ENCODE data around the gene DAZAP2. TPM values are rescaled to one million over a fixed set of nuclear protein-coding genes. Genes with fewer than 3 reads are reported as not detected.

Gene DAZAP2
- total RNA-seq, 1 experiment from 2014 or later, result 57.4 TPM

DNA sequence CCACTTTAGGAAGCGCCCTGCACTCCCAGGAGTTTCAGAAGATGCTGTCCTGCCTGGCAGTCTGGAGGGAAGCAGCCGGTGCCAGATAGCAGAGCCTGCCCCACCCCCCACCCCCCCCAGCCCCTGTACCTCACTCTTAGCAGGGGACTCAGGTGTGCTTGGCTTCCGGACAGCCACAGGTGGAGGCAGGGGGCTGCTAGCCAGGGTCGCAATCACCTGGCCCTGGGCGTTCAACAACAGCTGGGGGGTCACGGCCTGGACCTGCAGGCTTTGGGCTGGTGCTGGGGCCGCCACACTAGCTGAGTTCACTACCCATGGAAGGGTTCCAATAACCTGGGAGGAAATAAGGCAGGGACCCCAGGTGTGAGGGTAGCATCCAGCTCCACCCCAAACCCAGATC is 42.8 kb upstream of the DAZAP2 start:
- Histone ChIP-seq H3K4me3 (ENCODE audit: low read length) (no peak overlapping the region), H3K27me3 (ENCODE audit: low read length) (no peaks in the 10 kb centered on the region), H3K9me3 (ENCODE audit: low read length) (no peaks in the 10 kb centered on the region), H3K4me1 (ENCODE audit: insufficient read depth, low read length) (no peaks in the 10 kb centered on the region), H2AFZ (ENCODE audit: low read length) (no peak overlapping the region), H4K20me1 (ENCODE audit: low read length) (no peaks in the 10 kb centered on the region), H3K79me2 (ENCODE audit: low read length) (no peaks in the 10 kb centered on the region), H3K9ac (ENCODE audit: low read length) (no peak overlapping the region), H3F3A (ENCODE audit: low read length, unreplicated experiment) (no peaks in the 10 kb centered on the region), H3K9me2 (replicated peaks; ENCODE audit: low read length) (no peaks in the 10 kb centered on the region), H3K36me3 (ENCODE audit: low read depth, low read length) (no peaks in the 10 kb centered on the region), H3K27ac (ENCODE audit: low read length) (no peak overlapping the region), H3K4me2 (ENCODE audit: low read length) (no peak overlapping the region)
- BruUV-seq (replicated peaks), result no TSS peak
- ChIA-PET CTCF (no interaction called here), POLR2A (ENCODE audit: unreplicated experiment) (no interaction called here)
- intact Hi-C loops (cut with micrococcal nuclease), result no loop called here
- no peak for DNase-seq
- TF ChIP-seq EZH2phosphoT487 (IDR thresholded peaks at IDR 0.05; ENCODE audit: borderline replicate concordance, low read length) (no peak), EZH2 (IDR thresholded peaks at IDR 0.05; ENCODE audit: low read length, unreplicated experiment) (no peak)
- TF ChIP-seq, protein P1, sequence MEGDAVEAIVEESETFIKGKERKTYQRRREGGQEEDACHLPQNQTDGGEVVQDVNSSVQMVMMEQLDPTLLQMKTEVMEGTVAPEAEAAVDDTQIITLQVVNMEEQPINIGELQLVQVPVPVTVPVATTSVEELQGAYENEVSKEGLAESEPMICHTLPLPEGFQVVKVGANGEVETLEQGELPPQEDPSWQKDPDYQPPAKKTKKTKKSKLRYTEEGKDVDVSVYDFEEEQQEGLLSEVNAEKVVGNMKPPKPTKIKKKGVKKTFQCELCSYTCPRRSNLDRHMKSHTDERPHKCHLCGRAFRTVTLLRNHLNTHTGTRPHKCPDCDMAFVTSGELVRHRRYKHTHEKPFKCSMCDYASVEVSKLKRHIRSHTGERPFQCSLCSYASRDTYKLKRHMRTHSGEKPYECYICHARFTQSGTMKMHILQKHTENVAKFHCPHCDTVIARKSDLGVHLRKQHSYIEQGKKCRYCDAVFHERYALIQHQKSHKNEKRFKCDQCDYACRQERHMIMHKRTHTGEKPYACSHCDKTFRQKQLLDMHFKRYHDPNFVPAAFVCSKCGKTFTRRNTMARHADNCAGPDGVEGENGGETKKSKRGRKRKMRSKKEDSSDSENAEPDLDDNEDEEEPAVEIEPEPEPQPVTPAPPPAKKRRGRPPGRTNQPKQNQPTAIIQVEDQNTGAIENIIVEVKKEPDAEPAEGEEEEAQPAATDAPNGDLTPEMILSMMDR (conservative IDR thresholded peaks at IDR 0.05; ENCODE audit: low read depth, low read length), result no peak
- ATAC-seq, result no peak

DNA sequence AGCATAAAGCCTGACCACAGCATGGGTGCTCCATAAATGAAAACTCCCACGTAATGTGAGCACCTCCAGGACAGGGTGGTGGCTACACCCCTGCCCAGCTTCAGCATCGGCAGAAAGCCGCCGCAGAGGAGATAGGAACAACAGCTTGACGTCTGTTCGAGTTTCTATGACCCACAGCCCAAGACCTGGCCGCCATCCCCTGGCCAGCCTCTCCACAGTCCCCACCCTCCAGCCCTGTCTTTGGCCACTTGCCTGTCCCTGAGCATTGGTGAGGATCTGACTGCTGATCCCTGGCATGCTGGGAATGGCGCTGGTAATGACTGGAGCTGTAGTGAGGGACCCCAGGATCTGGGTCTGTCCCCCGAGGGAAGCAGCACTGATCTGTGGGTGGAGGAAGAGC is 42.1 kb upstream of the DAZAP2 start:
- no peaks in the 10 kb centered on the region for H3F3A ChIP-seq (ENCODE audit: low read length, unreplicated experiment)
- no peaks in the 10 kb centered on the region for H3K4me1 ChIP-seq (ENCODE audit: insufficient read depth, low read length)
- TF ChIP-seq EZH2phosphoT487 (IDR thresholded peaks at IDR 0.05; ENCODE audit: borderline replicate concordance, low read length) (no peak), EZH2 (IDR thresholded peaks at IDR 0.05; ENCODE audit: low read length, unreplicated experiment) (no peak)
- TF ChIP-seq, protein P1 (conservative IDR thresholded peaks at IDR 0.05; ENCODE audit: low read depth, low read length), result no peak
- H4K20me1 ChIP-seq (ENCODE audit: low read length), result no peaks in the 10 kb centered on the region
- no peak overlapping the region for H3K4me2 ChIP-seq (ENCODE audit: low read length)
- no peaks in the 10 kb centered on the region for H3K9me3 ChIP-seq (ENCODE audit: low read length)
- no peaks in the 10 kb centered on the region for H3K36me3 ChIP-seq (ENCODE audit: low read depth, low read length)
- ChIA-PET POLR2A (ENCODE audit: unreplicated experiment) (no interaction called here), CTCF (no interaction called here)
- H2AFZ ChIP-seq (ENCODE audit: low read length), result no peak overlapping the region
- ATAC-seq (no peak), DNase-seq (no peak)
- intact Hi-C loops (cut with micrococcal nuclease), result no loop called here
- no peaks in the 10 kb centered on the region for H3K79me2 ChIP-seq (ENCODE audit: low read length)
- no TSS peak for BruUV-seq (replicated peaks)
- H3K9ac ChIP-seq (ENCODE audit: low read length), result no peak overlapping the region
- H3K27ac ChIP-seq (ENCODE audit: low read length), result no peak overlapping the region
- no peaks in the 10 kb centered on the region for H3K9me2 ChIP-seq (replicated peaks; ENCODE audit: low read length)
- H3K27me3 ChIP-seq (ENCODE audit: low read length), result no peaks in the 10 kb centered on the region
- H3K4me3 ChIP-seq (ENCODE audit: low read length), result no peak overlapping the region

DNA sequence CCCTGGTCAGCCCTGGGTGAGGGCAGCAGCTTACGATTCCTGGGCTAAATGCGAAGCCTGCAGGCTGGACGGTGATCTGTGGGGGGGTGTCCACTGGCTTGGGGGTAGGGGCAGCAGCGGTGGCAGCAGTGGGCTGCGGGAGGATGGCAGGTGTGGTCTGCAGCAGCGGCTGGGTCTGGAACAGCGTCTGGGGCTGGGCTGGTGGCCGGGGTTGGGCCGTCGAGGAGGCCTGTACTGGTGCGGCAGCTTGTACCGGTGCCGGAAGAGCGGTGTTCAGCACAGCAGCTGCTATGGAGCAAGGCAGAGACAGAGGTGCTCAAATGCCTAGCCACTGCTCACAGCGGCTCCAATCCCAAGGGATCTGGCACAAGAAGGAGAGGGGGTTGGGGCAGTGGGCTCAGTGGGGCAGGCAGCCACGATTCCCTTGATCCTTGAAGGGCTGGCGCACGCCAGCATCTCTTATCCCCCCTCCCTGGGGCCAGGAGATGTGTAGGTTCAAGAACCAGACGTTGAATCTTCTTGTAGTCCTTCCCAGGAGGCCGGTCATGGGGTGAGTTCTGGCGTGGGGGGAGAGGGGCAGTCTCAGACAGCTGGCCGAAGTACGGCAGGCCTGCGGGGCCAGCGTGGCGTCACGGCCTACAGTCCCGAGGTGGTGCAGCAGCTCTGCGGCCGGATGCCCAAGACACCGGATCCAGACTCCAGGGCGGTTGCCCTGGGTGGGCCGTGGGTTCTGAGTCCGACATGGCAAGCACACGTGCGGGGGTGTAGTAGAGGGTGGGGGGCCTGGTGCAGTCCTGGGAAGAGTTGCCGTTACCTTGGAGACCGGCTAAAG is 40.7 kb upstream of the DAZAP2 start:
- H3K36me3 ChIP-seq (ENCODE audit: low read depth, low read length), result no peaks in the 10 kb centered on the region
- no peaks in the 10 kb centered on the region for H4K20me1 ChIP-seq (ENCODE audit: low read length)
- H3K9me2 ChIP-seq (replicated peaks; ENCODE audit: low read length), result no peaks in the 10 kb centered on the region
- BruUV-seq (replicated peaks), result no TSS peak
- ATAC-seq (no peak), DNase-seq (no peak)
- H3K79me2 ChIP-seq (ENCODE audit: low read length), result no peaks in the 10 kb centered on the region
- intact Hi-C loops (cut with micrococcal nuclease), result no loop called here
- no peaks in the 10 kb centered on the region for H3F3A ChIP-seq (ENCODE audit: low read length, unreplicated experiment)
- H3K27ac ChIP-seq (ENCODE audit: low read length), result no peak overlapping the region
- TF ChIP-seq EZH2 (IDR thresholded peaks at IDR 0.05; ENCODE audit: low read length, unreplicated experiment), result no peak
- CTCF ChIA-PET, result no interaction called here
- H3K27me3 ChIP-seq (ENCODE audit: low read length), result no peaks in the 10 kb centered on the region
- H3K4me2 ChIP-seq (ENCODE audit: low read length), result no peak overlapping the region
- H3K9me3 ChIP-seq (ENCODE audit: low read length), result no peaks in the 10 kb centered on the region
- H3K9ac ChIP-seq (ENCODE audit: low read length), result no peak overlapping the region
- H3K4me1 ChIP-seq (ENCODE audit: insufficient read depth, low read length), result no peaks in the 10 kb centered on the region
- H2AFZ ChIP-seq (ENCODE audit: low read length), result no peak overlapping the region
- no peak overlapping the region for H3K4me3 ChIP-seq (ENCODE audit: low read length)
- POLR2A ChIA-PET (ENCODE audit: unreplicated experiment), result no interaction called here

Measured in PC-3 (cell line).